Measurements from ENCODE around the gene OXNAD1.
A peak's percentile ranks its signal among the peaks of the same experiment; 100 is the strongest.

The OXNAD1 gene

GRCh38 chr3:16247282-16248061, 17.5 kb upstream of the OXNAD1 start:
- peak; percentile 51 to 55 for DNase-seq (ENCODE audit: low read depth in 2 of 2)

- DNase-seq (ENCODE audit: low read depth in 2 of 2): no peak
Observed at GRCh38 chr3:16248556-16248955, 16.5 kb upstream of the OXNAD1 start.

GRCh38 chr3:16249336-16249735, 15.7 kb upstream of the OXNAD1 start:
- no peak for DNase-seq (ENCODE audit: low read depth in 2 of 2)

GRCh38 chr3:16249886-16250285, 15.1 kb upstream of the OXNAD1 start:
- DNase-seq (ENCODE audit: low read depth in 2 of 2): no peak

- DNase-seq (ENCODE audit: low read depth in 2 of 2): no peak
Observed at GRCh38 chr3:16251316-16252085, 13.5 kb upstream of the OXNAD1 start.

DNA sequence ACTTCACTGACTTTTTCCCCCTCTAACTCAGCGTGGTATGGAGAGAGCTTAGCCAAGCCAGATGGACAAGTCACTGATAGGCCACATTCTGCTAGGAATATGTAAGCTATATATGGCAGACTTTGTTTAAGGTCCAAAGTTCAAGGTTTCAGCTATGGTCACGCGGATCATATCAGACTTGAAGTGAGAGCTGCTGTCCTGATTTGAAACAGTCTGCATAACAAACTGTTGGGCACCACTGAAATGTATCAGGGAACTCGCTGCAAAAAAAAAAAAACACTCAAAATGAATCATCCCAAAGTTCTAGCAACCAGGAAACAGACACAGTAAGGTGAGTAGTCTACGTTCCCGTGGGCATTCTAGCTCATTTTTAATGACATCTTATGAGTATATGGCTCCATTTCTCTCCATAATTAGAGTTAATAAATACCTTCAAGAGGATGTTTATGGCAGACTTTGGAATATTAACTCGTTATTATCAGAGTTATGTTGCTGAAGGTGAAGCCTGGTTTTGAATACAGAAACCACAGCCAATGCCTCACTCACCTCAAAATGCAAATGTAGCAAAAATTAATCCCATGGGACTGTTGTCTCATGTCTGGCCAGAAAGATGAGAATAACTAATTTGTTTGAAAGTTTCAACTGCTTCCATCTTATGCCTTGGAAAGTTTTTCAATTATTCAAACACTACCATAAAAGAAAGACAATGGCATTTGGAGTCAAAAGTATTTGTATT, 12.6 kb upstream of the OXNAD1 start:
- no peak for DNase-seq (ENCODE audit: low read depth in 2 of 2)

DNA sequence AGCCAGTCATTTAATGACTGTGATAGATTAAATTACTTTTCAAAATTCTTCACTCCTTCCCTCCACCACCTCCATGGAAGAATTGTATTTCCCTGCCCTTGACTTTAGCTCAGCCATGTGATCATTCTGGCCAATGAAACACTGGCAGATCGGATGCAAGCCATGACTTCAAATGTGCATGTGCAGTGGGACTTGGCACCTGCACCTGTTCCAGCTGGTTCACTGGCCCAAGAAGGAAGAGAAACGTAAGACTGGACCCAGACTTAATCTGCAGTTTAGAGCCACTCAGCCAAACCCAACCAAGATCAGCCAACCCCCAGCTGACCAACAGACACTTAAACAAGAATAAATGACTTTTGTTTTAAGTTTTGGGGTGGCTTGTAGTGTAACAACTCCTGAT, 12.0 kb upstream of the OXNAD1 start:
- no peak for DNase-seq (ENCODE audit: low read depth in 2 of 2)

GRCh38 chr3:16253601-16254000, 11.4 kb upstream of the OXNAD1 start:
- DNase-seq (ENCODE audit: low read depth in 2 of 2): no peak

- DNase-seq (ENCODE audit: low read depth in 2 of 2): no peak
Observed at GRCh38 chr3:16254916-16255315, 10.1 kb upstream of the OXNAD1 start.

GRCh38 chr3:16255326-16255725, 9.7 kb upstream of the OXNAD1 start:
- DNase-seq (ENCODE audit: low read depth in 2 of 2): no peak

DNA sequence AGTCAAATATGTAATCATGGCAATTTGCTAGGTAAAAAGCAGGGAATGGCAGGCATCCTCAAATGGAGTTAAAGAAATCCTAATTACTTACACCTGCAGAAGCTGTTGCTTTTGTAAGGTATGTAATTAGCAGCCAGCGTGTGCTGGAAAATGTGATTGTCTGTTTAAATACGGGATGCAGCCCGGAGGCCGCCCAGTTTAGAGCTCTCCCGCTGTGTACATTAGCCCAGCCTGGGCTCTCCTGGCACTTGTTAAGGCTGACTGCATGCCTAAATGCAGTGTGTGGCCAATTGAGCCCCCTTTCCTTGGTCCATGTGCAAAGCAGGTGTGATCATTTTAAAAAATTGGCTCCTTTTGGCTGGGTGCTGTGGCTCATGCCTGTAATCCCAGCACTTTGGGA, 9.3 kb upstream of the OXNAD1 start:
- DNase-seq (ENCODE audit: low read depth in 2 of 2): no peak

DNA sequence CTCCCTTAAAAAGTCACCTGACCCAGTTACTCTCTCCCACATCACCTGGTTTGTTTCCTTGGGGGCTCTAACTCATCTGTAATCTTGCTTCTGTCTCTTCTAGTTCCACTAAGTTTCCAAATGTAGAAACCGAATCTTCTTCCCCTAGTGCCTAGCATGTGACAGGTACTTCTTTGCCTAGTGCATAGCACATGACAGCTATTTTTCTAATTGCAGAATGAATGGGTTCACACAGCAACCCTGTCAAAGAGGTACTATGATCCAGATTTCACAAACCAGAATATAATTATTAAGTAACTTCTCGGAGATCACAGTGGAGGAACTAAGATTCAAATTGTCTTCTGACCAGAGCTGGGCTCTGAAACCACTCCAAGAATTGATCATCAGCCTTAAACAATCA, 7.7 kb upstream of the OXNAD1 start:
- DNase-seq (ENCODE audit: low read depth in 2 of 2): no peak

- DNase-seq (ENCODE audit: low read depth in 2 of 2): no peak
Observed at GRCh38 chr3:16258177-16258576, 6.8 kb upstream of the OXNAD1 start.

- no peak for DNase-seq (ENCODE audit: low read depth in 2 of 2)
Observed at GRCh38 chr3:16258866-16259265, 6.1 kb upstream of the OXNAD1 start.

DNA sequence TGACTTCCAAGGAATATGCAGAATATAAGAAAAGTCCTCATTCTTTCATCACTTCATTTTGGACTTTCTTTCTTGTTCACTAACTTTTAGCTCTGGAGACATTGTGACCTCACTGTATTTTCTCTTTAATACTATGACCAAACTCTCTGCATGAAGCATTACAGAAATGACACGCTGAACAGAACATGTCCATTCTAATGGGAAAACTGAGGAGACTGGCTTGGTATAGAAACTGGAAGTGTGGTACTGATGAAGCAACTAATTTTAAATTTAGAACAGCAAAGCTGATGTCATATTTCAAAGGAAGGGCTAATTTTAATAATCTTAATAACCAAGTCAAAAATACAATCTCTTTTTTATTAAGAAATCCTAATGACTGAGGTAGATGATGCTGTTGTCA, 5.0 kb upstream of the OXNAD1 start:
- no peak for DNase-seq (ENCODE audit: low read depth in 2 of 2)

GRCh38 chr3:16262174-16262573, 2.8 kb upstream of the OXNAD1 start:
- no peak for DNase-seq (ENCODE audit: low read depth in 2 of 2)

DNA sequence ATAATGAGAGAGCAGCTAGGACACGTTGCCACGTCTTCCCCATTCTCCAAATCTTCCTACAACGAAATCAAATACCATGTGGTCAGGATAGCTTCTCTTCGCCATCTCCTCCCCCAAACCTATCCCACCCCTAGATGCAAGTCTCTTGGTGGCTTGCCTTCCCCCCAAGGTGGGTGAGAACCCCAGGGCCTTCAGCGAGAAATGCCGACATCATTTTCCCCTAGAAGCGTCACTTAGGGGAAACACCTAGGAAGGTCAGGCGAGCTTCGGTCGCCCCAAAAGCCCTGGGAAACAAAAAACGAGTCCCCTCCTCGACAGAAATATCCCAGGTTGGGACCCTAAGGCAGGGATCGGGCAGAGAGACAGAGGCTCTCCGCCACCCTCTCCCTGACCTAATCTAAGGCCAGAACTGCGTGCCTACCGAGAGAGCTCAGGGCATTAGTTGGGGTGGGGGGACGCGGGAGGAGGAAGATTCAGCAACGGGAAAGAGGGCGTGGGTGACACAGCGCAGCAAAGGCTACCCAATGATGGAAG, 771 bp upstream of the OXNAD1 start:
- no peak for DNase-seq (ENCODE audit: low read depth in 2 of 2)

- DNase-seq (ENCODE audit: low read depth in 2 of 2): no peak
Observed at GRCh38 chr3:16265455-16265786, 409 bp downstream of the OXNAD1 start.

DNA sequence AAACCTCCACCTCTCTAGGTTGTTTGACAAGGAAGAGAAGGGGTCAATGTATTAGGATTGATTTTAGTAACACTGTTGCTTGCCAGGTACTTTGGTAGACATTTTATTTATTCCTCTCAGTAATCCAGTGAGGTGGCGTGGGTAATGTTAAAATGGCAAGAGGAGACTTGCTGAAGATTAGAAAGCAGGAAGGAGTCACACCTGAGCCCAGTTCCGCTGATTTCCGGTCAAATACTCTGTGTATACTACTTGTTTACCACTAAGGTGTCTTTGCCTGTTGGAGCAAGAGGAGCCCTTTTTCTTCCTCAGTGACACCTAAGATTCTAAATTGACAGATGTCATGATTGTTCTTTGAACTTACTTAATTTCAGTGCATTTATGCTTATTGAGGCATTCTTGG, 1.7 kb downstream of the OXNAD1 start:
- no peak for DNase-seq (ENCODE audit: low read depth in 2 of 2)

- no peak for DNase-seq (ENCODE audit: low read depth in 2 of 2)
Observed at GRCh38 chr3:16270855-16271254, 5.8 kb downstream of the OXNAD1 start.

GRCh38 chr3:16272588-16272987, 7.6 kb downstream of the OXNAD1 start:
- DNase-seq (ENCODE audit: low read depth in 2 of 2): no peak

GRCh38 chr3:16273867-16274266, 8.9 kb downstream of the OXNAD1 start:
- DNase-seq (ENCODE audit: low read depth in 2 of 2): no peak

- DNase-seq (ENCODE audit: low read depth in 2 of 2): no peak
Observed at GRCh38 chr3:16277471-16277870, 12.5 kb downstream of the OXNAD1 start.
